ENCODE measurements around the gene KIAA0319L.

DNA sequence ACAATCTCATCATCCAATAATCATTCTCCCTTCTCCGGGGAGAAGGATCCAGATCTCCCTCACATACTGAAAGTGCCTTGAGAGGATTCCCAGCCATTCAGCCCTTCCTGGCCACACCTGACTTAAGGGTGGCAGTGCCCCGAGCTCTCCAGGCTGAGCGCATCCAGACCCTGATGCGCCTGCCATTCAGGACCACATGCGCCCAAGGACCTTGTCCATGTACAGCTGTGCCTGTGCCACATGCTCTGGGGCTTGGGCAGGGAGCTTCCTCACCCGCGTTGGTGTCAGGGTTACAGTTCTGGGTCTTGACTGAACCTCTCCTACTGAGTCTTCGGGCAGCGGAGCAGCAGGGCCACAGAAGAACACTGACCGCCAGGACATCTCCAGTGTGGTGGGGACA, 121.1 kb downstream of the KIAA0319L start:
- TF ChIP-seq, protein P1, sequence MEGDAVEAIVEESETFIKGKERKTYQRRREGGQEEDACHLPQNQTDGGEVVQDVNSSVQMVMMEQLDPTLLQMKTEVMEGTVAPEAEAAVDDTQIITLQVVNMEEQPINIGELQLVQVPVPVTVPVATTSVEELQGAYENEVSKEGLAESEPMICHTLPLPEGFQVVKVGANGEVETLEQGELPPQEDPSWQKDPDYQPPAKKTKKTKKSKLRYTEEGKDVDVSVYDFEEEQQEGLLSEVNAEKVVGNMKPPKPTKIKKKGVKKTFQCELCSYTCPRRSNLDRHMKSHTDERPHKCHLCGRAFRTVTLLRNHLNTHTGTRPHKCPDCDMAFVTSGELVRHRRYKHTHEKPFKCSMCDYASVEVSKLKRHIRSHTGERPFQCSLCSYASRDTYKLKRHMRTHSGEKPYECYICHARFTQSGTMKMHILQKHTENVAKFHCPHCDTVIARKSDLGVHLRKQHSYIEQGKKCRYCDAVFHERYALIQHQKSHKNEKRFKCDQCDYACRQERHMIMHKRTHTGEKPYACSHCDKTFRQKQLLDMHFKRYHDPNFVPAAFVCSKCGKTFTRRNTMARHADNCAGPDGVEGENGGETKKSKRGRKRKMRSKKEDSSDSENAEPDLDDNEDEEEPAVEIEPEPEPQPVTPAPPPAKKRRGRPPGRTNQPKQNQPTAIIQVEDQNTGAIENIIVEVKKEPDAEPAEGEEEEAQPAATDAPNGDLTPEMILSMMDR (IDR thresholded peaks at IDR 0.05; ENCODE audit: extremely low read depth in 1 of 2, insufficient read depth in 1 of 2, low read depth in 1 of 2, low read length in 2 of 2) = no peak
- no peak for TF ChIP-seq MYC (IDR thresholded peaks at IDR 0.05; ENCODE audit: low read depth, low read length)
- no peak for TF ChIP-seq EZH2 (IDR thresholded peaks at IDR 0.05; ENCODE audit: borderline replicate concordance, low read depth, low read length, severe bottlenecking)
- no peak for TF ChIP-seq JUN (IDR thresholded peaks at IDR 0.05; ENCODE audit: borderline replicate concordance, insufficient read depth, insufficient read length, low read depth)
